ENCODE data around the gene CCDC192.

GRCh38 chr5:127810707-127811490 lies 107.7 kb downstream of the CCDC192 start:
- TF ChIP-seq L3MBTL2 (conservative IDR thresholded peaks at IDR 0.05) (no peak), CTBP1 (IDR thresholded peaks at IDR 0.05; ENCODE audit: borderline replicate concordance) (no peak), SP1 (IDR thresholded peaks at IDR 0.05) (no peak), FOXM1 (IDR thresholded peaks at IDR 0.05; ENCODE audit: borderline replicate concordance) (no peak), NFRKB (IDR thresholded peaks at IDR 0.05) (no peak), SUZ12 (IDR thresholded peaks at IDR 0.05) (no peak), PKNOX1 (IDR thresholded peaks at IDR 0.05) (no peak), FOXK2 (IDR thresholded peaks at IDR 0.05) (no peak), HDGF (IDR thresholded peaks at IDR 0.05; ENCODE audit: borderline replicate concordance) (no peak), ELF4 (IDR thresholded peaks at IDR 0.05) (no peak)

Data from HEK293T (cell line).